Bronchial epithelial cell (primary cell): ENCODE measurements around the gene CHCHD6. TPM values are rescaled to one million over a fixed set of nuclear protein-coding genes. Genes with fewer than 3 reads are reported as not detected.

Source experiments
- DNase-seq: peaks from one replicate; pipeline ENCODE4 v3.0.0-alpha.2; 2010; ENCODE audit warnings: low read depth
- FAIRE-seq: peaks from 2 replicates; lab custom pipeline; 2011; peaks lifted over from hg19 to GRCh38; lab: Jason Lieb, UNC
- H3K27me3 ChIP-seq: 2 replicates; pipeline ENCODE4 v1.5.1; 2011; ENCODE audit warnings: low read length; ENCODE audit not compliant: control insufficient read depth, insufficient read depth
- H3K36me3 ChIP-seq: 2 replicates; pipeline ENCODE4 v1.5.1; 2011; ENCODE audit warnings: low read length; ENCODE audit not compliant: control insufficient read depth, insufficient read depth
- H3K4me3 ChIP-seq: 2 replicates; pipeline ENCODE4 v1.5.1; 2011; ENCODE audit warnings: mild to moderate bottlenecking, low read depth, low read length, control low read depth
- CTCF ChIP-seq: IDR thresholded peaks from 2 replicates; pipeline ENCODE4 v1.5.1; 2011; ENCODE audit warnings: mild to moderate bottlenecking, moderate library complexity, low read length, control low read depth, inconsistent platforms; ENCODE audit not compliant: insufficient read depth, severe bottlenecking
- total RNA-seq: library from RNA; depleted of rRNA; stranded (reverse); fragments of >200 nt; gene quantifications from 2 replicates; pipeline ENCODE4 v1.2.1, GENCODE V29; 2014

Gene CHCHD6
- total RNA-seq, 1 donor from 2014 or later = 25.5 TPM

- Histone ChIP-seq H3K36me3 (no peaks in the 10 kb centered on the region), H3K27me3 (no peaks in the 10 kb centered on the region), H3K4me3 (no peak overlapping the region)
- FAIRE-seq (no peak), DNase-seq (no peak)
- TF ChIP-seq CTCF = no peak
Observed at GRCh38 chr3:126928921-126929474, 225.0 kb downstream of the CHCHD6 start.

GRCh38 chr3:126930936-126931600 is 227.0 kb downstream of the CHCHD6 start:
- TF ChIP-seq CTCF = no peak
- FAIRE-seq = no peak
- no peaks in the 10 kb centered on the region for H3K36me3 ChIP-seq
- no peak for DNase-seq
- no peaks in the 10 kb centered on the region for H3K27me3 ChIP-seq
- no peak overlapping the region for H3K4me3 ChIP-seq

GRCh38 chr3:126931806-126932187 is 227.8 kb downstream of the CHCHD6 start:
- no peak for FAIRE-seq
- no peak for TF ChIP-seq CTCF
- H3K36me3 ChIP-seq = no peaks in the 10 kb centered on the region

GRCh38 chr3:126932188-126932931 is 228.3 kb downstream of the CHCHD6 start:
- Histone ChIP-seq H3K36me3 (no peaks in the 10 kb centered on the region), H3K27me3 (no peaks in the 10 kb centered on the region), H3K4me3 (no peak overlapping the region)
- no peak for TF ChIP-seq CTCF
- DNase-seq (peak; percentile 53), FAIRE-seq (no peak)

More at GRCh38 chr3:126931806-126932187, 227.8 kb downstream of the CHCHD6 start:
- Histone ChIP-seq H3K27me3 (no peaks in the 10 kb centered on the region), H3K4me3 (no peak overlapping the region)
- no peak for DNase-seq

GRCh38 chr3:126934031-126934531 is 230.0 kb downstream of the CHCHD6 start:
- TF ChIP-seq CTCF = no peak
- no peak overlapping the region for H3K4me3 ChIP-seq
- DNase-seq (no peak), FAIRE-seq (no peak)
- no peaks in the 10 kb centered on the region for H3K27me3 ChIP-seq
- no peaks in the 10 kb centered on the region for H3K36me3 ChIP-seq
